IMR-90 (cell line): ENCODE results near the gene ELP6. TPM values are rescaled to one million over a fixed set of nuclear protein-coding genes. Genes with fewer than 3 reads are reported as not detected.
"Not testable (repeated sequence)": the region's sequence is repeated elsewhere in the genome, so short reads cannot be mapped to it uniquely, and the experiment has no call there.

Source experiments
- ATAC-seq: fragments of 200-7000 bp; cut with Tn5 transposase; 2 replicates; pipeline ENCODE4 v1.9.1; 2020; ENCODE audit warnings: low read depth, mild to moderate bottlenecking, moderate library complexity
- BruUV-seq: library from RNA; stranded (reverse); fragments of 400-500 nt; replicated peaks from 2 replicates; lab custom pipeline; 2021; lab: Mats Ljungman, UMichigan
- CTCF ChIA-PET: fragments of 300-600 bp; formaldehyde crosslinking; extraction: SDS; loops from one replicate; lab custom pipeline; 2021; ENCODE audit warnings: antibody characterized with exemption; lab: Yijun Ruan, JAX
- POLR2A ChIA-PET: fragments of 300-600 bp; sonication (Branson Sonifier 250); formaldehyde crosslinking; loops from one replicate; lab custom pipeline; 2022; ENCODE audit warnings: antibody characterized with exemption; ENCODE audit not compliant: unreplicated experiment; lab: Charles Lee
- DNase-seq: peaks from one replicate; pipeline ENCODE4 v3.0.0; 2013
- H2AFZ ChIP-seq: replicated peaks from 2 replicates; pipeline ENCODE3; 2013; ENCODE audit warnings: low read length, mild to moderate bottlenecking; ENCODE audit not compliant: poor library complexity
- H2AK5ac ChIP-seq: 2 replicates; pipeline ENCODE4 v1.6.1; 2013; ENCODE audit warnings: low read depth, low read length, inconsistent platforms
- H2AK9ac ChIP-seq: replicated peaks from 2 replicates; pipeline ENCODE3; 2013; ENCODE audit warnings: mild to moderate bottlenecking, low read depth, low read length, moderate library complexity; ENCODE audit not compliant: poor library complexity
- H2BK120ac ChIP-seq: 2 replicates; pipeline ENCODE4 v1.6.1; 2013; ENCODE audit warnings: low read depth, low read length, inconsistent platforms
- H2BK15ac ChIP-seq: 3 replicates; pipeline ENCODE4 v1.6.1; 2013; ENCODE audit warnings: low read depth, low read length, inconsistent platforms
- H2BK20ac ChIP-seq: 2 replicates; pipeline ENCODE4 v1.6.1; 2013; ENCODE audit warnings: low read depth, mild to moderate bottlenecking, inconsistent platforms, low read length, moderate library complexity
- H2BK5ac ChIP-seq: 2 replicates; pipeline ENCODE4 v1.6.1; 2013; ENCODE audit warnings: mild to moderate bottlenecking, low read depth, low read length, inconsistent platforms; ENCODE audit not compliant: poor library complexity, severe bottlenecking
- H3K14ac ChIP-seq: replicated peaks from 2 replicates; pipeline ENCODE4 v1.6.1; 2013; ENCODE audit warnings: low read depth, low read length, inconsistent platforms
- H3K18ac ChIP-seq: 2 replicates; pipeline ENCODE4 v1.6.1; 2013; ENCODE audit warnings: low read depth, low read length, control low read depth
- H3K23ac ChIP-seq: 2 replicates; pipeline ENCODE4 v1.6.1; 2013; ENCODE audit warnings: low read depth, low read length, inconsistent platforms
- H3K27ac ChIP-seq: 2 replicates; pipeline ENCODE4 v1.5.1; 2013; ENCODE audit warnings: mild to moderate bottlenecking, control low read depth, low read length; ENCODE audit not compliant: insufficient read depth
- H3K27me3 ChIP-seq: 2 replicates; pipeline ENCODE4 v1.6.1; 2013; ENCODE audit warnings: low read length; ENCODE audit not compliant: control insufficient read depth, insufficient read depth
- H3K36me3 ChIP-seq: 2 replicates; pipeline ENCODE4 v1.6.1; 2013; ENCODE audit warnings: low read length, mixed read lengths; ENCODE audit not compliant: control insufficient read depth, insufficient read depth
- H3K4ac ChIP-seq: 2 replicates; pipeline ENCODE4 v1.6.1; 2013; ENCODE audit warnings: low read depth, low read length, inconsistent platforms
- H3K4me1 ChIP-seq: 2 replicates; pipeline ENCODE4 v1.6.1; 2013; ENCODE audit warnings: low read length, mixed read lengths; ENCODE audit not compliant: control insufficient read depth, insufficient read depth
- H3K4me2 ChIP-seq: 2 replicates; pipeline ENCODE4 v1.6.1; 2013; ENCODE audit warnings: low read depth, mild to moderate bottlenecking, control low read depth, low read length, moderate library complexity
- H3K4me3 ChIP-seq: 2 replicates; pipeline ENCODE4 v1.5.1; 2013; ENCODE audit warnings: low read depth, mild to moderate bottlenecking, control low read depth, low read length, moderate library complexity; ENCODE audit not compliant: insufficient read depth
- H3K56ac ChIP-seq: 2 replicates; pipeline ENCODE4 v1.6.1; 2013; ENCODE audit warnings: low read length, inconsistent platforms; ENCODE audit not compliant: insufficient read depth; ENCODE audit errors: extremely low read depth
- H3K79me1 ChIP-seq, 2 experiments: 2 replicates each; pipeline ENCODE4 v1.6.1; 2013; ENCODE audit warnings: low read length in 2 of 2, inconsistent platforms in 1 of 2, low read depth in 1 of 2
- H3K9ac ChIP-seq: 2 replicates; pipeline ENCODE4 v1.6.1; 2013; ENCODE audit warnings: low read depth, low read length, control low read depth
- H3K9me1 ChIP-seq: 2 replicates; pipeline ENCODE4 v1.6.1; 2013; ENCODE audit warnings: low read length, inconsistent platforms; ENCODE audit not compliant: insufficient read depth
- H3K9me3 ChIP-seq: 2 replicates; pipeline ENCODE4 v1.6.1; 2013; ENCODE audit warnings: low read length; ENCODE audit not compliant: control insufficient read depth, insufficient read depth
- H4K20me1 ChIP-seq: 2 replicates; pipeline ENCODE4 v1.6.1; 2013; ENCODE audit warnings: low read length, inconsistent platforms; ENCODE audit not compliant: insufficient read depth
- H4K5ac ChIP-seq: 2 replicates; pipeline ENCODE4 v1.6.1; 2013; ENCODE audit warnings: mild to moderate bottlenecking, low read depth, low read length, control low read depth
- H4K8ac ChIP-seq, 2 experiments: 2 replicates each; pipeline ENCODE4 v1.6.1; 2013; ENCODE audit warnings: low read depth in 2 of 2, low read length in 2 of 2, control low read depth in 1 of 2, inconsistent platforms in 1 of 2
- H4K91ac ChIP-seq: 2 replicates; pipeline ENCODE4 v1.6.1; 2013; ENCODE audit warnings: low read depth, low read length, inconsistent platforms; ENCODE audit not compliant: insufficient read depth
- BHLHE40 ChIP-seq: fragments of 150-350 bp; IDR thresholded peaks from 2 replicates; pipeline ENCODE4 v1.6.1; 2016; ENCODE audit warnings: mild to moderate bottlenecking, low read depth, low read length
- CEBPB ChIP-seq: IDR thresholded peaks from 2 replicates; pipeline ENCODE4 v1.6.1; 2012; ENCODE audit warnings: low read depth, low read length, improper control_type of control experiment
- NFE2L2 ChIP-seq: fragments of 150-350 bp; IDR thresholded peaks from 2 replicates; pipeline ENCODE4 v1.6.1; 2016; ENCODE audit warnings: low read depth, mild to moderate bottlenecking, low read length
- RFX5 ChIP-seq: IDR thresholded peaks from 2 replicates; pipeline ENCODE4 v1.8.0; 2012; ENCODE audit warnings: low read depth, mild to moderate bottlenecking, low read length, moderate library complexity
- WGBS, 2 experiments: methylation state at CpG; one replicate each; pipeline versions ENCODE4 v1.1.5 to v1.1.7; 2013; ENCODE audit warnings: missing lambda C conversion rate in 2 of 2; ENCODE audit not compliant: insufficient read length in 1 of 2; ENCODE audit errors: extremely low coverage in 2 of 2; 5-methylcytosine and 5-hydroxymethylcytosine counted together
- dilution Hi-C: fragments of 300-500 bp; cut with HindIII; formaldehyde crosslinking; loops from one replicate; pipeline ENCODE4 v1.14.3; 2018; ENCODE audit warnings: low sequenced_read_pairs; ENCODE audit not compliant: unreplicated experiment
- in situ Hi-C: fragments of 300-500 bp; cut with MboI; formaldehyde crosslinking; loops from 3 replicates; pipeline ENCODE4 v1.14.3; 2019; ENCODE audit warnings: low sequenced_read_pairs, inconsistent platforms, mixed read lengths
- intact Hi-C: fragments of 100-400 bp; cut with micrococcal nuclease; formaldehyde crosslinking; loops from 2 replicates; pipeline ENCODE4 v1.10.0; 2022
- polyA plus RNA-seq, 3 experiments: library from polyadenylated mRNA; depleted of rRNA; stranded (reverse); fragments of >200 nt; gene quantifications; 2 replicates each; pipeline ENCODE4 v1.2.3, GENCODE V29; 2012; ENCODE audit warnings: low replicate concordance in 1 of 3
- total RNA-seq: library from RNA; depleted of rRNA; stranded (reverse); fragments of >200 nt; gene quantifications from 2 replicates; pipeline ENCODE4 v1.2.3, GENCODE V29; 2012

The ELP6 gene
- total and polyA plus RNA-seq, 2 of the 4 experiments (the other 2 are of a cell fraction): 31.4 to 44.9 TPM

GRCh38 chr3:47464588-47464987, 48.9 kb downstream of the ELP6 start:
- Histone ChIP-seq H3K4me3 (no peak overlapping the region), H3K9ac (no peak overlapping the region), H3K14ac (no peak overlapping the region), H4K20me1 (peaks cover 35% of the 10 kb centered on the region), H3K4me1 (peaks cover 4% of the 10 kb centered on the region; the same call in 1 of the 2 replicates), H3K9me3 (no peaks in the 10 kb centered on the region), H4K8ac (no peak overlapping the region), H2AK5ac (no peak overlapping the region), H3K9me1 (no peaks in the 10 kb centered on the region; the same call in none of the 2 replicates), H3K36me3 (no peaks in the 10 kb centered on the region), H4K91ac (no peak overlapping the region), H3K27me3 (no peaks in the 10 kb centered on the region), H2BK15ac (no peak overlapping the region), H3K23ac (no peak overlapping the region), H3K18ac (no peak overlapping the region), H2AFZ (no peak overlapping the region), H2BK20ac (no peak overlapping the region), H2BK120ac (no peak overlapping the region), H4K5ac (no peak overlapping the region), H3K4me2 (no peak overlapping the region), H3K56ac (no peak overlapping the region), H2AK9ac (no peak overlapping the region), H2BK5ac (no peak overlapping the region), H3K27ac (no peak overlapping the region), H3K79me1 (peaks cover 27 to 50% of the 10 kb centered on the region in 2 experiments), H3K4ac (no peak overlapping the region)
- POLR2A ChIA-PET: no interaction called here
- CTCF ChIA-PET: interaction anchor here (0.6 kb wide), 1 partner anchor 17 kb away, joined by 3 read pairs; no protein-coding TSS in a partner anchor
- no TSS peak for BruUV-seq
- in situ Hi-C loops: no loop called here
- no CpG with 5 or more reads among the region's 1 CpG for WGBS, 2 experiments
- intact Hi-C loops: no loop called here
- DNase-seq (no peak), ATAC-seq (no peak)
- TF ChIP-seq NFE2L2 (no peak), RFX5 (no peak), CEBPB (no peak), BHLHE40 (no peak)
- dilution Hi-C loops: no loop called here

GRCh38 chr3:47459534-47460085, 53.9 kb downstream of the ELP6 start:
- DNase-seq, CTCF ChIA-PET, dilution Hi-C loops, H3K56ac ChIP-seq, H3K4ac ChIP-seq, ATAC-seq, H3K9me1 ChIP-seq, H2AFZ ChIP-seq, H3K36me3 ChIP-seq, H3K14ac ChIP-seq, H3K27me3 ChIP-seq, H3K4me3 ChIP-seq, H3K27ac ChIP-seq, H2AK9ac ChIP-seq, BruUV-seq, H2BK5ac ChIP-seq, H3K9me3 ChIP-seq, H2AK5ac ChIP-seq, intact Hi-C loops, H3K9ac ChIP-seq, H3K18ac ChIP-seq, H2BK20ac ChIP-seq, H4K91ac ChIP-seq, H2BK120ac ChIP-seq, H3K23ac ChIP-seq, in situ Hi-C loops, H4K8ac ChIP-seq, POLR2A ChIA-PET, H2BK15ac ChIP-seq, H3K4me2 ChIP-seq, H4K5ac ChIP-seq: not testable (repeated sequence)
- peaks cover 35% of the 10 kb centered on the region for H4K20me1 ChIP-seq
- H3K4me1 ChIP-seq: peaks cover 10% of the 10 kb centered on the region
- 100% methylated on average over 1 of the region's 9 CpGs; no CpG with 5 or more reads in 1 of the 2 experiments for WGBS, 2 experiments
- peaks cover 20 to 48% of the 10 kb centered on the region in 2 experiments for H3K79me1 ChIP-seq
